Right atrium auricular region (tissue), 2 donors: ENCODE measurements around the gene GRK5. TPM values are rescaled to one million over a fixed set of nuclear protein-coding genes. Genes with fewer than 3 reads are reported as not detected.

Source experiments
- DNase-seq: peaks from one replicate; pipeline ENCODE4 v3.0.0-alpha.2; 2019; ENCODE audit warnings: low spot score
- H3K27ac ChIP-seq, 2 donors: fragments of 200-600 bp; sonication (generic); 1 replicate in 1 of 2; 2 replicates in 1 of 2; pipeline ENCODE4 v1.5.1; 2016 to 2019
- H3K27me3 ChIP-seq, 2 donors: fragments of 200-600 bp; sonication (generic); one replicate each; pipeline versions ENCODE4 v1.5.1 to v1.6.0; 2017 to 2019
- H3K36me3 ChIP-seq: fragments of 200-600 bp; sonication (generic); one replicate; pipeline ENCODE4 v1.5.1; 2016
- H3K4me1 ChIP-seq, 2 donors: fragments of 200-600 bp; sonication (generic); one replicate each; pipeline versions ENCODE4 v1.5.1 to v1.6.0; 2017 to 2019
- H3K4me3 ChIP-seq, 2 donors: fragments of 200-600 bp; sonication (generic); 1 replicate in 1 of 2; 2 replicates in 1 of 2; pipeline ENCODE4 v1.5.1; 2017 to 2019; ENCODE audit warnings: mild to moderate bottlenecking in 1 of 2, moderate library complexity in 1 of 2
- H3K9me3 ChIP-seq, 2 donors: fragments of 200-600 bp; sonication (generic); one replicate each; pipeline ENCODE4 v1.5.1; 2019
- CTCF ChIP-seq, 2 donors: fragments of 200-600 bp; sonication (generic); IDR thresholded peaks; one replicate each; pipeline ENCODE4 v1.5.1; 2019; ENCODE audit warnings: antibody characterized with exemption in 2 of 2
- total RNA-seq, 2 donors: library from RNA; depleted of rRNA; stranded (reverse); fragments of >200 nt; gene quantifications; one replicate each; pipeline ENCODE4 v1.1.0, GENCODE V29; 2016

Gene GRK5
- total RNA-seq, 2 donors from 2014 or later, result 19.2 to 53.8 TPM

GRCh38 chr10:119344381-119344780 lies 137.0 kb downstream of the GRK5 start:
- Histone ChIP-seq H3K4me1 (peaks cover 0 to 82% of the 10 kb centered on the region in 2 donors), H3K27ac (no peak overlapping the region), H3K27me3 (no peaks in the 10 kb centered on the region), H3K4me3 (no peak overlapping the region), H3K36me3 (no peaks in the 10 kb centered on the region), H3K9me3 (no peaks in the 10 kb centered on the region)
- no peak for TF ChIP-seq CTCF (IDR thresholded peaks at IDR 0.05)
- DNase-seq, result no peak

GRCh38 chr10:119346095-119346832 lies 138.9 kb downstream of the GRK5 start:
- TF ChIP-seq CTCF (IDR thresholded peaks at IDR 0.05), result no peak
- Histone ChIP-seq H3K36me3 (no peaks in the 10 kb centered on the region), H3K27ac (peak overlapping the region in 1 of 2 donors; percentile 7), H3K27me3 (no peaks in the 10 kb centered on the region), H3K9me3 (no peaks in the 10 kb centered on the region), H3K4me1 (peaks cover 0 to 84% of the 10 kb centered on the region in 2 donors), H3K4me3 (no peak overlapping the region)
- no peak for DNase-seq

GRCh38 chr10:119347181-119347974 lies 140.0 kb downstream of the GRK5 start:
- Histone ChIP-seq H3K9me3 (no peaks in the 10 kb centered on the region), H3K4me3 (no peak overlapping the region), H3K4me1 (peaks cover 0 to 73% of the 10 kb centered on the region in 2 donors), H3K36me3 (no peaks in the 10 kb centered on the region), H3K27me3 (no peaks in the 10 kb centered on the region), H3K27ac (no peak overlapping the region)
- TF ChIP-seq CTCF (IDR thresholded peaks at IDR 0.05), result no peak
- DNase-seq, result no peak

- DNase-seq, result no peak
- no peaks in the 10 kb centered on the region for H3K36me3 ChIP-seq
- H3K4me1 ChIP-seq, result peaks cover 0 to 73% of the 10 kb centered on the region in 2 donors
- TF ChIP-seq CTCF (IDR thresholded peaks at IDR 0.05), result no peak
- H3K9me3 ChIP-seq, result no peaks in the 10 kb centered on the region
- H3K27ac ChIP-seq, result peak overlapping the region; percentile 65 to 69
- no peaks in the 10 kb centered on the region for H3K27me3 ChIP-seq
- H3K4me3 ChIP-seq, result no peak overlapping the region
These were observed 140.7 kb downstream of the GRK5 start for GRCh38 chr10:119348106-119348505.

- H3K4me1 ChIP-seq, result peaks cover 0 to 73% of the 10 kb centered on the region in 2 donors
- peak in 1 of 2 donors; percentile 23 for TF ChIP-seq CTCF (IDR thresholded peaks at IDR 0.05)
These were observed 141.3 kb downstream of the GRK5 start for GRCh38 chr10:119348516-119349240.

More at GRCh38 chr10:119348516-119349240, 141.3 kb downstream of the GRK5 start:
- peak; percentile 74 for DNase-seq
- H3K27ac ChIP-seq, result peak overlapping the region; percentile 65 to 69
- no peaks in the 10 kb centered on the region for H3K27me3 ChIP-seq
- no peaks in the 10 kb centered on the region for H3K36me3 ChIP-seq
- H3K4me3 ChIP-seq, result no peak overlapping the region
- H3K9me3 ChIP-seq, result no peaks in the 10 kb centered on the region
